Panc1 (cell line): Measurements from ENCODE around the gene SARS1. TPM values are rescaled to one million over a fixed set of nuclear protein-coding genes. Genes with fewer than 3 reads are reported as not detected.

Source experiments
- ATAC-seq: fragments of 200-7000 bp; cut with Tn5 transposase; 2 replicates; pipeline ENCODE4 v1.9.1; 2020; ENCODE audit warnings: mild to moderate bottlenecking, moderate library complexity
- BruUV-seq: library from RNA; stranded (reverse); fragments of 400-500 nt; replicated peaks from 2 replicates; lab custom pipeline; 2021; lab: Mats Ljungman, UMichigan
- CTCF ChIA-PET: fragments of 300-600 bp; sonication (Branson Sonifier 250); formaldehyde crosslinking; loops from one replicate; lab custom pipeline; 2022; ENCODE audit warnings: antibody characterized with exemption; lab: Charles Lee
- POLR2A ChIA-PET: fragments of 300-600 bp; sonication (Branson Sonifier 250); formaldehyde crosslinking; loops from one replicate; lab custom pipeline; 2022; ENCODE audit warnings: antibody characterized with exemption; lab: Charles Lee
- DNase-seq: peaks from one replicate; pipeline ENCODE4 v3.0.0-alpha.2; 2010; ENCODE audit warnings: low read depth, low spot score
- H3K27ac ChIP-seq: 2 replicates; pipeline ENCODE4 v1.5.1; 2011; ENCODE audit warnings: mild to moderate bottlenecking, low read length, inconsistent platforms
- H3K27me3 ChIP-seq: fragments of 200-500 bp; sonication (Bioruptor generic); 2 replicates; pipeline ENCODE4 v1.6.0; 2014; ENCODE audit warnings: low read length, inconsistent platforms; ENCODE audit not compliant: control insufficient read depth, insufficient read depth
- H3K36me3 ChIP-seq: fragments of 200-500 bp; sonication (Bioruptor generic); 2 replicates; pipeline ENCODE4 v1.5.1; 2014; ENCODE audit warnings: inconsistent platforms, mild to moderate bottlenecking, low read length, moderate library complexity; ENCODE audit not compliant: control insufficient read depth, insufficient read depth
- H3K4me1 ChIP-seq: 2 replicates; pipeline ENCODE4 v1.5.1; 2011; ENCODE audit warnings: inconsistent platforms, mild to moderate bottlenecking, low read length, moderate library complexity; ENCODE audit not compliant: control insufficient read depth, insufficient read depth
- H3K4me3 ChIP-seq, 2 experiments: 2 replicates each; pipeline ENCODE4 v1.5.1; 2011 to 2012; ENCODE audit warnings: low read depth in 2 of 2, low read length in 2 of 2, mild to moderate bottlenecking in 2 of 2, inconsistent platforms in 1 of 2, moderate library complexity in 1 of 2
- H3K9me3 ChIP-seq: fragments of 200-500 bp; sonication (Bioruptor generic); 2 replicates; pipeline ENCODE4 v1.5.1; 2014; ENCODE audit warnings: low read depth, mild to moderate bottlenecking, inconsistent platforms, low read length, moderate library complexity; ENCODE audit not compliant: control insufficient read depth, insufficient read depth
- CTCF ChIP-seq: fragments of 450-650 bp; IDR thresholded peaks from 2 replicates; pipeline ENCODE4 v1.5.1; 2017; ENCODE audit warnings: mild to moderate bottlenecking
- POLR2AphosphoS5 ChIP-seq: IDR thresholded peaks from 2 replicates; pipeline ENCODE4 v1.6.1; 2012; ENCODE audit warnings: mild to moderate bottlenecking, low read depth, low read length, moderate library complexity
- REST ChIP-seq, 2 experiments: IDR thresholded peaks; 2 replicates each; pipeline ENCODE4 v1.6.1; 2011 to 2012; ENCODE audit warnings: low read depth in 2 of 2, control low read depth in 1 of 2, low read length in 1 of 2, mild to moderate bottlenecking in 1 of 2, moderate library complexity in 1 of 2; ENCODE audit not compliant: insufficient read depth in 1 of 2
- SIN3A ChIP-seq: IDR thresholded peaks from 2 replicates; pipeline ENCODE4 v1.6.1; 2012; ENCODE audit warnings: low read depth, mild to moderate bottlenecking, low read length, moderate library complexity, borderline replicate concordance; ENCODE audit not compliant: insufficient read depth
- TCF7L2 ChIP-seq: IDR thresholded peaks from 2 replicates; pipeline ENCODE4 v1.6.1; 2011; ENCODE audit warnings: mild to moderate bottlenecking, low read depth, low read length, inconsistent platforms
- in situ Hi-C: cut with HindIII; loops from 2 replicates; pipeline ENCODE4 v1.10.0; 2016; ENCODE audit warnings: low sequenced_read_pairs, low pct_unique_long_range_greater_than_20kb
- intact Hi-C: fragments of 100-400 bp; cut with micrococcal nuclease; formaldehyde crosslinking; loops from one replicate; pipeline ENCODE4 v1.10.0; 2022; ENCODE audit not compliant: unreplicated experiment
- total RNA-seq: library from RNA; stranded (reverse); gene quantifications from one replicate; pipeline ENCODE4 v1.2.1, GENCODE V29; 2021; ENCODE audit not compliant: unreplicated experiment

The SARS1 gene
- total RNA-seq, 1 experiment from 2014 or later = 115 TPM

DNA sequence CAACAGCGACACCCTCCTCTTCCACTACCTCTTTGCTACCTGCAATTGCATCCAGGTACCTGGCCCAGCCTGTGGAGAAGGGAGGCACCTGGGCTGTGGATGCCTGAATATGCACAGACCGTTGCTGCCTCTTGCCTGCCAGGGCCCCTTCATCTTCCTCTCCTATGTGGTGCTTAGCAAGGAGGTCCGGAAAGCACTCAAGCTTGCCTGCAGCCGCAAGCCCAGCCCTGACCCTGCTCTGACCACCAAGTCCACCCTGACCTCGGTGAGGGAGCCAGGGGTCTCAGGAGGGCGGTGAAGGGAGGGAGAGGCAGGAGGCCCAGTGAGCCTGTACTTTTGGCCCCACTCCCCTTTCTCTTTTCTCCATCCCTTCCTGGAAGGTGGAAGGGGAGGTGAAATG is 57.7 kb downstream of the SARS1 start:
- TF ChIP-seq CTCF = no peak
- no peak for TF ChIP-seq SIN3A
- no peak for TF ChIP-seq REST (IDR thresholded peaks at IDR 0.05; ENCODE audit: insufficient read depth in 1 of 2, low read depth in 2 of 2, low read length in 1 of 2)
- TF ChIP-seq TCF7L2 = no peak
- TF ChIP-seq POLR2AphosphoS5 = no peak
- Histone ChIP-seq H3K36me3 (no peaks in the 10 kb centered on the region), H3K27me3 (no peaks in the 10 kb centered on the region), H3K4me1 (peaks cover 22% of the 10 kb centered on the region), H3K4me3 (no peak overlapping the region), H3K27ac (no peak overlapping the region), H3K9me3 (no peaks in the 10 kb centered on the region)
- ATAC-seq (no peak), DNase-seq (no peak)
- intact Hi-C loops = no loop called here
- ChIA-PET CTCF (interaction anchor here (0.5 kb wide), 1 partner anchor 15 kb away, joined by 4 read pairs; no protein-coding TSS in a partner anchor), POLR2A (no interaction called here)
- no TSS peak for BruUV-seq
- in situ Hi-C loops = no loop called here

- BruUV-seq = no TSS peak
- peaks cover 22% of the 10 kb centered on the region for H3K4me1 ChIP-seq
- no peak for ATAC-seq
- CTCF ChIA-PET = no interaction called here
- H3K4me3 ChIP-seq = no peak overlapping the region
- in situ Hi-C loops (no loop called here), intact Hi-C loops (no loop called here)
- TF ChIP-seq TCF7L2 (no peak), CTCF (no peak), SIN3A (no peak), POLR2AphosphoS5 (no peak), REST (IDR thresholded peaks at IDR 0.05; ENCODE audit: insufficient read depth in 1 of 2, low read depth in 2 of 2, low read length in 1 of 2) (no peak)
- DNase-seq = no peak
- H3K27me3 ChIP-seq = no peaks in the 10 kb centered on the region
- H3K36me3 ChIP-seq = no peaks in the 10 kb centered on the region
- POLR2A ChIA-PET = no interaction called here
- H3K9me3 ChIP-seq = no peaks in the 10 kb centered on the region
- no peak overlapping the region for H3K27ac ChIP-seq
Observed at GRCh38 chr1:109272021-109272799, 58.5 kb downstream of the SARS1 start.
